K562 (cell line): ENCODE measurements around the gene PVALEF. TPM values are rescaled to one million over a fixed set of nuclear protein-coding genes. Genes with fewer than 3 reads are reported as not detected.

ENCODE experiments used
- MGA ChIP-seq: fragments of 450-650 bp; IDR thresholded peaks from 2 replicates; pipeline ENCODE4 v1.6.1; 2016; ENCODE audit warnings: mild to moderate bottlenecking, moderate library complexity
- polyA plus RNA-seq, 8 experiments: library from polyadenylated mRNA; depleted of rRNA in 4 of 8; stranded (reverse) in 5 of 8; unstranded in 3 of 8; fragments of >200 nt; fragmentation: Nextera tagmentation in 2 of 8; fragmentation: Illumina TruSeq in 1 of 8; extraction: Ambion mirVana in 2 of 8; extraction: Trizol in 1 of 8; gene quantifications; 2 replicates each; pipeline versions ENCODE4 v1.2.1 to v1.2.3, GENCODE V29; 2011 to 2014; ENCODE audit warnings: inconsistent platforms in 1 of 8, missing spikeins in 1 of 8
- total RNA-seq, 7 experiments: library from RNA; depleted of rRNA in 6 of 7; stranded (reverse); fragments of >200 nt in 6 of 7; fragmentation: Illumina TruSeq in 2 of 7; extraction: Trizol in 2 of 7; gene quantifications; 2 replicates each; pipeline versions ENCODE4 v1.2.1 to v1.2.3, GENCODE V29; 2011 to 2021; ENCODE audit warnings: low replicate concordance in 1 of 7

The PVALEF gene
- total and polyA plus RNA-seq, 9 of the 15 experiments (the other 6 are each of a cell fraction or from before 2014, with no cell fraction given) = not detected

- no peak for TF ChIP-seq MGA
- TF ChIP-seq, all 486 proteins: peak for 0
Observed at GRCh38 chr17:81129711-81130367, 35.5 kb upstream of the PVALEF start (continued).
